PFSK-1 (cell line): ENCODE results near the gene SLCO3A1.

Experiments used
- FOXP2 ChIP-seq: optimal IDR thresholded peaks from 2 replicates; pipeline ENCODE3; 2011; ENCODE audit warnings: borderline replicate concordance, control low read depth, inconsistent platforms; ENCODE audit not compliant: insufficient read depth; ENCODE audit errors: extremely low read length, extremely low read depth
- POLR2AphosphoS5 ChIP-seq: IDR thresholded peaks from 2 replicates; pipeline ENCODE4 v1.6.1; 2012; ENCODE audit warnings: low read depth, mild to moderate bottlenecking, control low read depth, low read length, moderate library complexity
- SIN3A ChIP-seq: IDR thresholded peaks from 2 replicates; pipeline ENCODE4 v1.6.1; 2012; ENCODE audit warnings: mild to moderate bottlenecking, low read length, moderate library complexity, borderline replicate concordance; ENCODE audit not compliant: insufficient read depth
- TAF1 ChIP-seq: IDR thresholded peaks from 2 replicates; pipeline ENCODE4 v1.6.1; 2012; ENCODE audit warnings: low read length, control low read depth, borderline replicate concordance; ENCODE audit not compliant: insufficient read depth
- TF ChIP-seq, protein P1 (sequence below), 2 experiments: IDR thresholded peaks; 2 replicates each; pipeline versions ENCODE4 v1.6.1 to v1.8.0; 2011 to 2012; ENCODE audit warnings: low read depth in 2 of 2, low read length in 2 of 2, control low read depth in 1 of 2, inconsistent platforms in 1 of 2, mild to moderate bottlenecking in 1 of 2, moderate library complexity in 1 of 2; ENCODE audit not compliant: insufficient read depth in 1 of 2

SLCO3A1 gene

DNA sequence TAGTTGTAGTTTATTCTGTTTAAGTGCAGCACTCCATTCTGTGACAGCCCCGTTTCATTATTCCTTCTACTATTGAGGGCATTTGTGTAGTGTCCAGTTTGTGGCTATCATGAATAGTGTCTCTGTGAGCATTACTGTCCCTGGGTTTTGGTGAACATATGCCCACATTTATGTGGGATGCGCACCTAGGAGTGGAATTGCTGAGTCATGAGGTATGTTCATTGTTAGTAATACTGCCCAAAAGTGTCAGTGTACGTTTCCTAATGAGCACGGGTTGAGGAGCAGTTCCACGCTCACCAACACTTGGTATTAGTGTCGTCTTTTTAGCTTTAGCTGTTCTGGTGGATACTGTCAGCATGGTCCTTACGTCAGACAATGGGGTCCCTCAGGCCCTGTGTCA lies 131.8 kb downstream of the SLCO3A1 start:
- TF ChIP-seq, protein P1, sequence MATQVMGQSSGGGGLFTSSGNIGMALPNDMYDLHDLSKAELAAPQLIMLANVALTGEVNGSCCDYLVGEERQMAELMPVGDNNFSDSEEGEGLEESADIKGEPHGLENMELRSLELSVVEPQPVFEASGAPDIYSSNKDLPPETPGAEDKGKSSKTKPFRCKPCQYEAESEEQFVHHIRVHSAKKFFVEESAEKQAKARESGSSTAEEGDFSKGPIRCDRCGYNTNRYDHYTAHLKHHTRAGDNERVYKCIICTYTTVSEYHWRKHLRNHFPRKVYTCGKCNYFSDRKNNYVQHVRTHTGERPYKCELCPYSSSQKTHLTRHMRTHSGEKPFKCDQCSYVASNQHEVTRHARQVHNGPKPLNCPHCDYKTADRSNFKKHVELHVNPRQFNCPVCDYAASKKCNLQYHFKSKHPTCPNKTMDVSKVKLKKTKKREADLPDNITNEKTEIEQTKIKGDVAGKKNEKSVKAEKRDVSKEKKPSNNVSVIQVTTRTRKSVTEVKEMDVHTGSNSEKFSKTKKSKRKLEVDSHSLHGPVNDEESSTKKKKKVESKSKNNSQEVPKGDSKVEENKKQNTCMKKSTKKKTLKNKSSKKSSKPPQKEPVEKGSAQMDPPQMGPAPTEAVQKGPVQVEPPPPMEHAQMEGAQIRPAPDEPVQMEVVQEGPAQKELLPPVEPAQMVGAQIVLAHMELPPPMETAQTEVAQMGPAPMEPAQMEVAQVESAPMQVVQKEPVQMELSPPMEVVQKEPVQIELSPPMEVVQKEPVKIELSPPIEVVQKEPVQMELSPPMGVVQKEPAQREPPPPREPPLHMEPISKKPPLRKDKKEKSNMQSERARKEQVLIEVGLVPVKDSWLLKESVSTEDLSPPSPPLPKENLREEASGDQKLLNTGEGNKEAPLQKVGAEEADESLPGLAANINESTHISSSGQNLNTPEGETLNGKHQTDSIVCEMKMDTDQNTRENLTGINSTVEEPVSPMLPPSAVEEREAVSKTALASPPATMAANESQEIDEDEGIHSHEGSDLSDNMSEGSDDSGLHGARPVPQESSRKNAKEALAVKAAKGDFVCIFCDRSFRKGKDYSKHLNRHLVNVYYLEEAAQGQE (IDR thresholded peaks at IDR 0.05; ENCODE audit: insufficient read depth in 1 of 2, low read depth in 2 of 2, low read length in 2 of 2): no peak
- TF ChIP-seq TAF1: no peak
- no peak for TF ChIP-seq POLR2AphosphoS5
- TF ChIP-seq SIN3A: no peak
- TF ChIP-seq FOXP2: no peak

GRCh38 chr15:91988071-91988470 lies 134.6 kb downstream of the SLCO3A1 start:
- TF ChIP-seq SIN3A: no peak
- TF ChIP-seq POLR2AphosphoS5: no peak
- TF ChIP-seq FOXP2: no peak
- TF ChIP-seq TAF1: no peak
- TF ChIP-seq, protein P1 (IDR thresholded peaks at IDR 0.05; ENCODE audit: insufficient read depth in 1 of 2, low read depth in 2 of 2, low read length in 2 of 2): no peak

GRCh38 chr15:91988655-91989054 lies 135.1 kb downstream of the SLCO3A1 start:
- no peak for TF ChIP-seq POLR2AphosphoS5
- TF ChIP-seq SIN3A: no peak
- no peak for TF ChIP-seq FOXP2
- TF ChIP-seq, protein P1 (IDR thresholded peaks at IDR 0.05; ENCODE audit: insufficient read depth in 1 of 2, low read depth in 2 of 2, low read length in 2 of 2): no peak
- no peak for TF ChIP-seq TAF1

GRCh38 chr15:91989821-91990220 lies 136.3 kb downstream of the SLCO3A1 start:
- TF ChIP-seq FOXP2 (no peak), SIN3A (no peak), POLR2AphosphoS5 (no peak), TAF1 (no peak)
- TF ChIP-seq, protein P1 (IDR thresholded peaks at IDR 0.05; ENCODE audit: insufficient read depth in 1 of 2, low read depth in 2 of 2, low read length in 2 of 2): no peak

GRCh38 chr15:91992945-91993344 lies 139.4 kb downstream of the SLCO3A1 start:
- TF ChIP-seq, protein P1 (IDR thresholded peaks at IDR 0.05; ENCODE audit: insufficient read depth in 1 of 2, low read depth in 2 of 2, low read length in 2 of 2): no peak
- TF ChIP-seq SIN3A (no peak), POLR2AphosphoS5 (no peak), TAF1 (no peak), FOXP2 (no peak)
